Hepatocyte (in vitro differentiated cells): Measurements from ENCODE around the gene SHROOM4.

Source experiments
- EZH2 ChIP-seq: fragments of 200-600 bp; sonication (generic); IDR thresholded peaks from 2 replicates; pipeline ENCODE4 v1.6.1; 2016; ENCODE audit warnings: antibody characterized with exemption, mild to moderate bottlenecking, borderline replicate concordance
- EZH2phosphoT487 ChIP-seq: fragments of 200-600 bp; sonication (generic); IDR thresholded peaks from one replicate; pipeline ENCODE4 v1.6.1; 2018; ENCODE audit warnings: antibody characterized with exemption, mild to moderate bottlenecking, low read depth, moderate library complexity; ENCODE audit not compliant: unreplicated experiment, severe bottlenecking
- TF ChIP-seq, protein P1 (sequence below): fragments of 200-600 bp; sonication (generic); IDR thresholded peaks from 2 replicates; pipeline ENCODE4 v1.5.1; 2016; ENCODE audit warnings: antibody characterized with exemption, mild to moderate bottlenecking; ENCODE audit not compliant: poor library complexity

- TF ChIP-seq, protein P1, sequence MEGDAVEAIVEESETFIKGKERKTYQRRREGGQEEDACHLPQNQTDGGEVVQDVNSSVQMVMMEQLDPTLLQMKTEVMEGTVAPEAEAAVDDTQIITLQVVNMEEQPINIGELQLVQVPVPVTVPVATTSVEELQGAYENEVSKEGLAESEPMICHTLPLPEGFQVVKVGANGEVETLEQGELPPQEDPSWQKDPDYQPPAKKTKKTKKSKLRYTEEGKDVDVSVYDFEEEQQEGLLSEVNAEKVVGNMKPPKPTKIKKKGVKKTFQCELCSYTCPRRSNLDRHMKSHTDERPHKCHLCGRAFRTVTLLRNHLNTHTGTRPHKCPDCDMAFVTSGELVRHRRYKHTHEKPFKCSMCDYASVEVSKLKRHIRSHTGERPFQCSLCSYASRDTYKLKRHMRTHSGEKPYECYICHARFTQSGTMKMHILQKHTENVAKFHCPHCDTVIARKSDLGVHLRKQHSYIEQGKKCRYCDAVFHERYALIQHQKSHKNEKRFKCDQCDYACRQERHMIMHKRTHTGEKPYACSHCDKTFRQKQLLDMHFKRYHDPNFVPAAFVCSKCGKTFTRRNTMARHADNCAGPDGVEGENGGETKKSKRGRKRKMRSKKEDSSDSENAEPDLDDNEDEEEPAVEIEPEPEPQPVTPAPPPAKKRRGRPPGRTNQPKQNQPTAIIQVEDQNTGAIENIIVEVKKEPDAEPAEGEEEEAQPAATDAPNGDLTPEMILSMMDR = no peak
- TF ChIP-seq EZH2 (no peak), EZH2phosphoT487 (no peak)
Observed at GRCh38 chrX:50852524-50852923, 38.5 kb upstream of the SHROOM4 start.
